CMK (cell line): ENCODE data around the gene RASSF8.

Experiments
- DNase-seq: peaks from one replicate; pipeline ENCODE4 v3.0.0-alpha.2; 2010; ENCODE audit warnings: low read depth

The RASSF8 gene

GRCh38 chr12:26028953-26029735 is 70.7 kb downstream of the RASSF8 start:
- no peak for DNase-seq

- DNase-seq, result no peak
Measured at GRCh38 chr12:26029736-26030022, 71.2 kb downstream of the RASSF8 start.

GRCh38 chr12:26030371-26030770 is 71.9 kb downstream of the RASSF8 start:
- DNase-seq, result no peak

GRCh38 chr12:26031318-26031717 is 72.8 kb downstream of the RASSF8 start:
- DNase-seq, result no peak

DNA sequence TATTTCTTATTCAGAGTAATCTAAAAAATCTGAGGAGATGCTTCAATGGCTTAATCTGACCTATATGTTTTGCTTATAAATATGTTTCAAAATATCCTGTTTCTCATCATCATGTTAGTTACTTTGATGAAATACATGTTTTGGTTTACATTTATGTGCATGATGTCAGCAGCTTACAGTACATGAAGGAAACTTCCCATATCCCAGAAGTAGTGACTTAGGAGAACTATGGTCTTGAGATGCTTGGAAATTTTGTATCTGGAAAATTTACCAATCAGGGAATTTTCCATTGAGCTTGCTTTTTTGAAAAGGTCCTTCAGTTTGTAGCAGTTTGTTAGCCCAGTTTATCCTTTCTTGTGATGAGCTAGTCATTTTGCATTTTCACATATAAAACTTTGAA is 73.3 kb downstream of the RASSF8 start:
- DNase-seq, result no peak

DNA sequence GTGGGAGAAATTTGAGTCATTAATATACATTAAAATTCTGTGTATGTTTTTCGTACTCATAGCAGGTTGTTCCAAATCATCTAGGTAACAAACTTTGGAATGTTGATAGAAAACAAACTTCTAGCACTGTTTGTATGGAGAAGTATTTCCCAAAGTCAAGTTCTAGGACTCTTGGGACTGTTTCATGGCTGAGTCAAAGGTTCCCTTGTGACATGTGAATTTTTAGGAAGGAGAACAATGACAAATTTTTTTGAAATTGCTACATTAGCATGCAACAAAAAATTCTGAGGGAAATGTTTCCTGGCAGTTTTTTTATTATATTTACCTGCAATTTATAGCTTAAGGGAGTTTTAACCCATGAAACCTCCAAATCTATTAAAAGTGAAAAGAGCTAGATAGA is 73.8 kb downstream of the RASSF8 start:
- DNase-seq, result no peak

GRCh38 chr12:26032719-26033241 is 74.3 kb downstream of the RASSF8 start:
- DNase-seq, result no peak

- DNase-seq, result no peak
Measured at GRCh38 chr12:26034371-26035142, 76.1 kb downstream of the RASSF8 start.

GRCh38 chr12:26036877-26037276 is 78.4 kb downstream of the RASSF8 start:
- DNase-seq, result no peak

DNA sequence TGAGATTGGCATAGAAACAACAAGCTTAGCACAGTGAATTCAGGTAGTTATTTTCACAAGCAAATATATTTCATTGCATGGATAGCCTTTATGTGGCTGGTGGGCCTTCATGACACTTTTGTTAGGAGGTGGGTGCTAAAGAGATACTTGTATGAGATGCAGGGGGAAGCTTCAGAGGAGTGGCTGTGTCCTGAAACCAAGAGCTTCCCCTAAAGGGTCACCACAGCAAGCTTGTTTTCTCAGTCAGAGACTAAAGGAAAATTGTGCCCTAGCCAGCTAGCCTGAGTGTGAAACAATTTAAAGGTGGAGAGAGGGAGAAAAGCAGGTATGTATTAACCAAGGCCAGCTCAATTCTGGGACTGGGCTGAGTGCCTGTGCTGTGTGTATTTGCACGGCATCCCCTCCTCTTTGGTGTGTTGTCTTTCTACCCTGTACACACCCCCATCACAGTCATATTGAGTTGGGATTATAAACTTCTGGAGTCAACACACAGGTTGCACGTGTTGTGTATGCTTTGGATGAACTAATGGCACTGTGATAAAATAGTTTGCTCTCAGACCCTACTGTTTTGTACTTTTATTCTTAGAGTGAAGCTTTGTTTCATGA is 79.2 kb downstream of the RASSF8 start:
- no peak for DNase-seq

DNA sequence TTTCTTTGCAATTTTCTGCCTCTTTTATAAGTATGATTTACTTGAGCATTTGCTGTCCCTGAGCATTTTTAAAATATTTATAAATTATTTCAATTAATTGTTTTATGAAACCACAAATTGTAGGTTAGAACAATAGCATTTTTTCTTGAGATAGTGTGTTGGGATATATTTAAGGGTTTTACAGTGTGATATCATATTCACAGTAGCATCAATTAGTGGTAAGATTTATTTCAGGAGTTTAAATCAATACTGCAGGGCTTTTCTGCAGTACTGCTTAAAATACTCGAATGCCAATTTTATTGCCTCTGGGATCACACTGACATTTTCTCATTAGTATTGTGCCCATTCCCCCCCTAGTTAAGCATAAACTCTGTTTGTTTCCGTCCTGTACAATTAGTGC is 84.2 kb downstream of the RASSF8 start:
- no peak for DNase-seq

DNA sequence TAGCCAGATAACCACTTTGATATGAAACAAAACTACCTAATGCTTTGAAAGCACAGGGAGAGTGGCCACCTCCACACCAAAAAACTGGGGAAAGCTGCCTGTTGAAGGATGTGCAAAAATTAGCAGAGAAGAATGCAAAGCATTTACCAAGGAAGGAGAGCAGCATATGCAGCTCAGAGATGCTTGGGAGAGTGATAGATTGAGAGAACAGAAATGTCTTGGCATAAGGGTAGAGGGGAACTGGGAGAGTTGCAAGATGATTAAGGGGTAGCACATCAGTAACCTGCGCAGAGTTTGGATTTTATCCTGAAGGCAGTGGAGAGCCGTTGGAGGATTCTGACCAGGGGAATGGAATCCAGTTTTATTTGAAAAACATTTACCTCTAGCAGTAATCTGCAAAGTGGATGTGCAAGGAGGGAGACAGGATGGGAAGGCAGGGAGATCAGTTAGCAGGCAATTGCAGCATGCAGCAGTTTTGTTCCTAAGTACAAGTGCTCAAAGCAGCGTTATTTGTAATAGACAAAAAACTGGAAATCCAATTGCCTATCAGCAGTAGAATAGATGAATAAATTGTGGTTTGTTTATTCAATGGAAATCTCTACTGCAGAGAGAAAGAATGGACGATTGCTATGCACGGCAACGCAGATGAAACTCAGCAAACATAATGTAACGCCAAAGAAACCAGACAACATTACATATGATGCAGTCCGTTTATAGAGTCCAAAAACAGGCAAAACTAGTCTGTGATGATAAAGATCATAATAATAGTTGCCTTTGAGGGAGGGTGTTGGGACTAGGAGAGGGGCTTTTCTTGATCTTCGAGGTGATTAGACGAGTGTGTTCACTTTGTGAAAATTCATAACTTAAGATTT is 84.9 kb downstream of the RASSF8 start:
- DNase-seq, result no peak

GRCh38 chr12:26044007-26044394 is 85.5 kb downstream of the RASSF8 start:
- no peak for DNase-seq

DNA sequence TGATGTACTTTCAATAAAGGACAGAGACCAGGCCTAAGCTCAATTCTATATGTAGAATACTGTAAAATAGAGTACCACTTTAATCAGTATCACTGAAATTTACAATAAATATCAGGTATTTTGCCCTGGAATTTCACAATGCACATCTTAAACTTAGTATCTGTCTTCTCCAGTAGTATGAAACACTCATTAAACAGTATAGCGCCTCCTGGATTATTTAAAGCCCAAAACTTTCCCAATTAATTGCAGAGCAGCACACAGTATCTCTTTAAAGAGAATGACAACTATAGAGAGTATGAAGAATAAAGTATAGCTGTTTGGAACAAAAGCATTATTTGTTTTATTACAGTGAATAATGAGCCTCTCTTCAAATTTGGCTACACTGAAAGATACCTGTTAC is 86.1 kb downstream of the RASSF8 start:
- DNase-seq, result no peak

DNA sequence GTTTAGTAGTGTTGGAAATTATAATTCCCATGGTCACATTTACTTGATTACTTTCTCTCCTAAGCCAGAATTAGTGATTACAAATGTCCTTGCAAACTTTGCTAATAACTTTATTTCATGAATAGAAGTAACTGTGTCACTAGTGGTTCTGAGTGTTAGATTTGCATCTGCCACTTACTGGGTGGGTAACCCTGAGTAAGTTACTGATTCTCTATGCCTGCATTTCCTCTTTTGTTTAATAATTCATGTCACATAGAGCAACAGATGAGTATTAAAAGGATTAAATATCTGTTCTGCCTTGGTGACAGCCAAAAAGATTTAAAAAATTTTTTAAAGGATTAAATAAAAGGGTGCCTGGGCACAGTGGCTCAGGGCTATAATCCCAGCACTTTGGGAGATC is 87.7 kb downstream of the RASSF8 start:
- no peak for DNase-seq

DNA sequence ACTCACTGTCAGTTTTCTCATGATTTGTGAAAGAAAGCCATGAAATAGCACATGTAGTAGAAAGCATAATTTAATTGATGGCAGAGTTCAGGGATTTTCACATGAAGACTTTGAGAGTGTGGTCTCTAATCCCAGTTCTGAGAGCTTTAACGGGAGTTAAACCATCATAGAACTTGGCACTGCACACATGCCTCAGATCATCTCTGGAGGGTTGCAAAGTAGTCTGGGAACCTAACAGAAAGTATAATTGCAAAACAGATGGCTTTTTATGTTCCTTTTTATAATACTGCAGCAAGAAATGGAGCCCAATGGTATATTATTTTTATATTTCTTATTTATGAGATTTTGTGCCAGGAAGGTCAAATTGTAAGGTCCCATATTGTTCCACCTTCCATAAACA is 88.4 kb downstream of the RASSF8 start:
- DNase-seq, result no peak

DNA sequence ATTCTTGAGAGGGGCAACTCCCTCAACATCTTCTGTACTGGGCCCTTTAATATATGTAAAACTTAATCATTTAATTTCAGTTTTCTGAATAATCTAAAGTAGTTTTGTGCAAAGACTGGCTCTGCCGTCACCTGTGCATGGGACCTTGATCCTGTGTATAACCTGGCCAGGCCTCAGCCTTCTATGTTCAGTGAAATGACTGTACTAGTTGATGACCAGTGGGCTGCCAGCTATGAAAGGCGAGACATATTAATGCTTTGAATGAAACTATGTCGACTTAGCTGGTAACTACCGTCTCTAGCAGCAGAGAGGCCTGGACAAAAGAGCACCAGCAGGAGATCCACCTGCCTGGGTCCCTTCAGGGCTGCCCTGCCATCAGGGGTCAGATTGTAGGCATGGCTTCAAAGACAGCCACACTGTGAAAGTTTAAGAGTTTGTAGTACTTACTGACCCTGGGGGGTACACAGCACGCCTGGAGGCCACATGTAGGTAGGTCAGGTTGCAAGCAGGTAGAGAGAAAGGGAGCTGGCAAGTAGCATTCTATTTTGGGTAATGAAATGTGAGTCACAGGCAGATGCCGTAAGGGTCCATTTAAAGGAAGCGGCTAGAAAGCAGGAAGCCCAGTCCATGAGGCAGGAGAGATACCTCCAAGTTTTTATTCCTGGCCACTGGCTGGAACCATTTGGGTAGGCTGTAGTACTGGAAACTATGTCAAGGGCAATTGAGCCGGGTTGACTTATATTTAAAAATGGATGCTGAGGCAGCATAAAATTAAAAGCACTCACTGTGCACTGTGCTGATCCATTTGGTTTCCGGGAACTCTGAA is 89.1 kb downstream of the RASSF8 start:
- no peak for DNase-seq

DNA sequence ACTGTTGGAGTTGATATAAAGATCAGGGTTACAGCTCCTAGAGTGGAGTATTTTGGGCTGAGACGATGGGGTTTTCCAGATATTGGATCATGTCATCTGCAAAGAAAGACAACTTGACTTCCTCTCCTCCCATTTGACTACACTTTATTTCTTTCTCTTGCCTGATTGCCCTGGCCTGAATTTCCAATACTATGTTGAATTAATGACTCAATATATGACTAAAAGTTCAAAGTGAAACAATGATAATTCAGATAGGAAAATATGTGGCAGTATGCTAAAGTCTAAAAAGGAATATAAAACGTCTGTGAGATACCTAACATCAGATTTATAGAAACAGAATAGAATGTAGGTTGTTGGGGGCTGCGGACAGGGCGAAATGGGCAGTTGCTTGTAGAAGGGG is 94.2 kb downstream of the RASSF8 start:
- no peak for DNase-seq

GRCh38 chr12:26054383-26054782 is 95.9 kb downstream of the RASSF8 start:
- no peak for DNase-seq

GRCh38 chr12:26055087-26055486 is 96.6 kb downstream of the RASSF8 start:
- no peak for DNase-seq

DNA sequence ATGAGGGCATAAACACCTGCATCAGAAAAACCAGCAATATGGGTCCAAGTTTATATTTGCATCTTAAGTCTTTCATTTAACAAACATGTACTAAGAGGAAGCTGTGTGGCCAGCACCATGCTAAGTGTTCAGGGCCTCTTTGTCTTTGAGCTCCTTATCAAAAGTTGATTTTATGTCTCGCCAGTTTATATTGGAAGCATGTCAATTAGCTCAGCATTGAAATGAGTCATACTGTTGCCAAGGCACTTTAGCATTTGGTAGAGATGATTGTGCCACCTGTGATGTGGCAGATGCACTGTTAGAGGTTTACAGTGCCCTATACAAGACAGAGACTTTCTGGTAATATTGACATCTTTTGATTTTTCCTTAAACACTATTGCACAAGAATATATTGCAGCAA is 97.9 kb downstream of the RASSF8 start:
- no peak for DNase-seq
